ENCODE measurements around the gene SMTN. TPM values are rescaled to one million over a fixed set of nuclear protein-coding genes. Genes with fewer than 3 reads are reported as not detected.

Gene SMTN
- total RNA-seq, 6 experiments from 2014 or later: 16.9 to 54.1 (median 24.3) TPM

GRCh38 chr22:31119026-31119717 lies 38.1 kb downstream of the SMTN start:
- 90% methylated on average over 2 of the region's 7 CpGs for WGBS (ENCODE audit: insufficient coverage, low coverage, low lambda C conversion rate, missing lambda C conversion rate)
- ATAC-seq: no peak
- H3K4me3 ChIP-seq: no peak overlapping the region
- no peaks in the 10 kb centered on the region for H3K9me3 ChIP-seq
- peaks cover 0 to 4% (median 0%) of the 10 kb centered on the region in 4 donors for H3K4me1 ChIP-seq
- TF ChIP-seq CTCF (IDR thresholded peaks at IDR 0.05) (no peak), POLR2A (IDR thresholded peaks at IDR 0.05) (no peak)
- no peaks in the 10 kb centered on the region for H3K27me3 ChIP-seq
- no peak for DNase-seq
- H3K36me3 ChIP-seq: no peaks in the 10 kb centered on the region
- intact Hi-C loops (cut with DNase I): no loop called here
- H3K27ac ChIP-seq: no peak overlapping the region

GRCh38 chr22:31120230-31120629 lies 39.1 kb downstream of the SMTN start:
- no peak for TF ChIP-seq CTCF (IDR thresholded peaks at IDR 0.05)
- no peak for TF ChIP-seq POLR2A (IDR thresholded peaks at IDR 0.05)
- Histone ChIP-seq H3K4me3 (no peak overlapping the region), H3K27ac (no peak overlapping the region), H3K4me1 (peaks cover 0 to 4% (median 0%) of the 10 kb centered on the region in 4 donors), H3K9me3 (no peaks in the 10 kb centered on the region), H3K36me3 (no peaks in the 10 kb centered on the region), H3K27me3 (no peaks in the 10 kb centered on the region)
- DNase-seq: no peak
- intact Hi-C loops (cut with DNase I): no loop called here
- WGBS (ENCODE audit: insufficient coverage, low coverage, low lambda C conversion rate, missing lambda C conversion rate): no CpG with 5 or more reads among the region's 5 CpGs
- no peak for ATAC-seq

GRCh38 chr22:31120642-31121041 lies 39.5 kb downstream of the SMTN start:
- WGBS (ENCODE audit: insufficient coverage, low coverage, low lambda C conversion rate, missing lambda C conversion rate): no CpG with 5 or more reads among the region's 1 CpG
- intact Hi-C loops (cut with DNase I): no loop called here
- H3K27me3 ChIP-seq: no peaks in the 10 kb centered on the region
- no peaks in the 10 kb centered on the region for H3K36me3 ChIP-seq
- no peak overlapping the region for H3K27ac ChIP-seq
- TF ChIP-seq CTCF (IDR thresholded peaks at IDR 0.05) (no peak), POLR2A (IDR thresholded peaks at IDR 0.05) (no peak)
- ATAC-seq (no peak), DNase-seq (no peak)
- H3K4me1 ChIP-seq: peaks cover 0 to 4% (median 0%) of the 10 kb centered on the region in 4 donors
- H3K9me3 ChIP-seq: no peaks in the 10 kb centered on the region
- no peak overlapping the region for H3K4me3 ChIP-seq

- no peak for TF ChIP-seq CTCF (IDR thresholded peaks at IDR 0.05)
- no peak for TF ChIP-seq POLR2A (IDR thresholded peaks at IDR 0.05)
- H3K27me3 ChIP-seq: no peaks in the 10 kb centered on the region
- intact Hi-C loops (cut with DNase I): no loop called here
- peaks cover 0 to 4% (median 0%) of the 10 kb centered on the region in 4 donors for H3K4me1 ChIP-seq
- H3K9me3 ChIP-seq: no peaks in the 10 kb centered on the region
- WGBS (ENCODE audit: insufficient coverage, low coverage, low lambda C conversion rate, missing lambda C conversion rate): 94% methylated on average over 3 of the region's 4 CpGs
- H3K36me3 ChIP-seq: no peaks in the 10 kb centered on the region
- DNase-seq (no peak), ATAC-seq (no peak)
- H3K27ac ChIP-seq: no peak overlapping the region
- no peak overlapping the region for H3K4me3 ChIP-seq
Measured at GRCh38 chr22:31121403-31121802, 40.3 kb downstream of the SMTN start.
